Measurements from ENCODE around the gene PRKACB. TPM values are rescaled to one million over a fixed set of nuclear protein-coding genes. Genes with fewer than 3 reads are reported as not detected.

The PRKACB gene
- total RNA-seq, 4 donors from 2014 or later, result 26.7 to 35.6 (median 33.8) TPM

GRCh38 chr1:84271441-84272151 lies 127.5 kb downstream of the PRKACB start:
- Histone ChIP-seq H3K4me3 (replicated peaks in 1 of 3) (no peak overlapping the region), H3K27ac (peak overlapping the region; percentile 72 to 86 (median 83)), H3K27me3 (no peaks in the 10 kb centered on the region), H3K9me3 (no peaks in the 10 kb centered on the region), H3K4me1 (peaks cover 12 to 20% of the 10 kb centered on the region in 2 donors), H3K36me3 (no peaks in the 10 kb centered on the region)
- 13 to 17% methylated on average over 6 of the region's 6 CpGs for WGBS, 2 donors
- peak; percentile 59 to 61 for DNase-seq
- intact Hi-C loops (cut with DNase I), result no loop called here
- TF ChIP-seq CTCF (IDR thresholded peaks at IDR 0.05) (no peak), POLR2A (IDR thresholded peaks at IDR 0.05) (peak in 1 of 2 donors; percentile 53)

GRCh38 chr1:84272401-84272800 lies 128.3 kb downstream of the PRKACB start:
- intact Hi-C loops (cut with DNase I), result no loop called here
- H3K36me3 ChIP-seq, result no peaks in the 10 kb centered on the region

GRCh38 chr1:84277343-84278059 lies 133.4 kb downstream of the PRKACB start:
- no peak overlapping the region for H3K4me3 ChIP-seq (replicated peaks in 1 of 3)
- WGBS, 2 donors, result 95 to 96% methylated on average over 1 of the region's 1 CpG
- H3K9me3 ChIP-seq, result no peaks in the 10 kb centered on the region
- intact Hi-C loops (cut with DNase I), result no loop called here
- no peaks in the 10 kb centered on the region for H3K36me3 ChIP-seq
- TF ChIP-seq CTCF (IDR thresholded peaks at IDR 0.05) (no peak), POLR2A (IDR thresholded peaks at IDR 0.05) (no peak)
- H3K4me1 ChIP-seq, result peaks cover 0 to 5% of the 10 kb centered on the region in 2 donors
- H3K27me3 ChIP-seq, result no peaks in the 10 kb centered on the region
- no peak for DNase-seq
- H3K27ac ChIP-seq, result no peak overlapping the region

More at GRCh38 chr1:84272401-84272800, 128.3 kb downstream of the PRKACB start:
- H3K4me3 ChIP-seq (replicated peaks in 1 of 3), result no peak overlapping the region
- H3K9me3 ChIP-seq, result no peaks in the 10 kb centered on the region
- H3K27ac ChIP-seq, result peak overlapping the region; percentile 72 to 86 (median 83)
- H3K4me1 ChIP-seq, result peaks cover 12 to 20% of the 10 kb centered on the region in 2 donors
- DNase-seq, result peak; percentile 60 to 62
- TF ChIP-seq POLR2A (IDR thresholded peaks at IDR 0.05) (peak in 1 of 2 donors; percentile 9), CTCF (IDR thresholded peaks at IDR 0.05) (no peak)
- WGBS, 2 donors, result 29 to 48% methylated on average over 1 of the region's 1 CpG
- H3K27me3 ChIP-seq, result no peaks in the 10 kb centered on the region

GRCh38 chr1:84278905-84279304 lies 134.8 kb downstream of the PRKACB start:
- no peak for DNase-seq
- TF ChIP-seq POLR2A (IDR thresholded peaks at IDR 0.05), result no peak
- TF ChIP-seq CTCF (IDR thresholded peaks at IDR 0.05), result no peak
- no peaks in the 10 kb centered on the region for H3K9me3 ChIP-seq
- H3K4me1 ChIP-seq, result no peaks in the 10 kb centered on the region
- H3K36me3 ChIP-seq, result no peaks in the 10 kb centered on the region
- 74 to 90% methylated on average over 6 to 7 of the region's 7 CpGs for WGBS, 2 donors
- intact Hi-C loops (cut with DNase I), result no loop called here
- no peaks in the 10 kb centered on the region for H3K27me3 ChIP-seq
- no peak overlapping the region for H3K27ac ChIP-seq
- no peak overlapping the region for H3K4me3 ChIP-seq (replicated peaks in 1 of 3)

- no peaks in the 10 kb centered on the region for H3K36me3 ChIP-seq
- H3K27ac ChIP-seq, result no peak overlapping the region
- intact Hi-C loops (cut with DNase I), result no loop called here
- no peaks in the 10 kb centered on the region for H3K4me1 ChIP-seq
- no peaks in the 10 kb centered on the region for H3K9me3 ChIP-seq
- H3K27me3 ChIP-seq, result no peaks in the 10 kb centered on the region
- TF ChIP-seq CTCF (IDR thresholded peaks at IDR 0.05), result no peak
- TF ChIP-seq POLR2A (IDR thresholded peaks at IDR 0.05), result no peak
- no peak overlapping the region for H3K4me3 ChIP-seq (replicated peaks in 1 of 3)
- no peak for DNase-seq
Measured at GRCh38 chr1:84280912-84281311, 136.8 kb downstream of the PRKACB start.
